C4-2B (cell line): Measurements from ENCODE around the gene TPP1.

Experiments used
- H3K27ac ChIP-seq: fragments of 450-650 bp; 2 replicates; pipeline ENCODE4 v1.5.1; 2017
- CTCF ChIP-seq: fragments of 450-650 bp; conservative IDR thresholded peaks from 2 replicates; pipeline ENCODE4 v1.5.1; 2017; ENCODE audit warnings: mild to moderate bottlenecking
- ZFX ChIP-seq: fragments of 450-650 bp; IDR thresholded peaks from 2 replicates; pipeline ENCODE4 v1.6.1; 2017

The TPP1 gene

GRCh38 chr11:6613496-6613895 is 5.7 kb downstream of the TPP1 start:
- peak overlapping the region; percentile 89; the same call in 1 of the 2 replicates for H3K27ac ChIP-seq
- TF ChIP-seq CTCF (no peak), ZFX (no peak)

DNA sequence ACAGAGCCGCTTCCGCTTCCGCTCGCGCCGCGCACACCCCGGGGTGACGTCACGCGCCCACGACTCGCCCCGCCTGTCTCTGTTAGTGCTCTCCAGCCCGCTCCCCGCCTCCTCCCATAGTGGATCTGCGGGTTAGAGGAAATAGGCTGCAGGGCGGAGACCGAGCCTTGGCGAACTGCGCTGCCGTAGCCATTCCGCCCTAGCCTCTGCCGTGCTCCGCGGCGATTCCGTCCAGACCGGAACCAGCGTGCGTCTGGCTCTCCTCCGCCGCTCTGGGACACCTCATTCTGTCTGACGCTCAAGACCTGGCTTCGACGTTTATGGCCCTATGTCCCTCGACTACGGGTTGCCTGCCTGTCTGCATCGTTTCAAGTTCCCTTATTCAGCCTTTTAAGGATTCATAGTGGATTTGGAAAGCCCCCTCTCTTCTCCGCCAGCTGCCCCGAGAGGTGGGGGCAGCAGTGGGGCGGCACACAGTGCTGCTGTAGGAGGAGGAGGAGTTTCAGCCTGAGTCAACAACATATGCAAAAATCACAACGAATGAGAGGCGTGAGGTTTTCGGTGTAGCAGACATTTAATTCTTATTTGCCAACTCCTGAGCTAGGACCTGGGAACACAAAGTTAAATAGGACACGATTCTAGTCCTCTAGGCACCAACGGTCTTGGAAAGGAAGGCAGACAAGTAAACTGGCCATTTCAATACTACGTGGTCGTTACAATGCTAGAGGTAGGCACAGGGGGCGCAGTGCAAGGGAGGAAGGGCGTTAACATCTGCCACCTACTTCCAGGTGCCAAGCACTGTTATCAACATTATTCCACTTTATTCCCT is 6.8 kb downstream of the TPP1 start, which contains the start of gene TAF10:
Gene TAF10, minus strand, starts transcription at position 4 of the 829 bp plus-strand sequence. CDS start 27 bp downstream, outside the sequence.
- H3K27ac ChIP-seq: peak within 1 kb of the TSS; percentile 89
- TF ChIP-seq CTCF (peak; percentile 69), ZFX (no peak)

- H3K27ac ChIP-seq: peak overlapping the region; percentile 89
- no peak for TF ChIP-seq CTCF
- peak; percentile 34; the same call in 1 of the 2 replicates for TF ChIP-seq ZFX
Measured at GRCh38 chr11:6611963-6612212, 7.3 kb downstream of the TPP1 start.

- H3K27ac ChIP-seq: peak overlapping the region; percentile 89
- TF ChIP-seq ZFX (no peak), CTCF (no peak)
Measured at GRCh38 chr11:6611092-6611962, 7.9 kb downstream of the TPP1 start.

GRCh38 chr11:6610591-6610990 is 8.6 kb downstream of the TPP1 start:
- no peak overlapping the region for H3K27ac ChIP-seq
- no peak for TF ChIP-seq ZFX
- TF ChIP-seq CTCF: no peak

GRCh38 chr11:6609502-6610015 is 9.7 kb downstream of the TPP1 start:
- TF ChIP-seq CTCF: no peak
- no peak overlapping the region for H3K27ac ChIP-seq
